ENCODE measurements around the gene LMX1A.

Gene LMX1A

DNA sequence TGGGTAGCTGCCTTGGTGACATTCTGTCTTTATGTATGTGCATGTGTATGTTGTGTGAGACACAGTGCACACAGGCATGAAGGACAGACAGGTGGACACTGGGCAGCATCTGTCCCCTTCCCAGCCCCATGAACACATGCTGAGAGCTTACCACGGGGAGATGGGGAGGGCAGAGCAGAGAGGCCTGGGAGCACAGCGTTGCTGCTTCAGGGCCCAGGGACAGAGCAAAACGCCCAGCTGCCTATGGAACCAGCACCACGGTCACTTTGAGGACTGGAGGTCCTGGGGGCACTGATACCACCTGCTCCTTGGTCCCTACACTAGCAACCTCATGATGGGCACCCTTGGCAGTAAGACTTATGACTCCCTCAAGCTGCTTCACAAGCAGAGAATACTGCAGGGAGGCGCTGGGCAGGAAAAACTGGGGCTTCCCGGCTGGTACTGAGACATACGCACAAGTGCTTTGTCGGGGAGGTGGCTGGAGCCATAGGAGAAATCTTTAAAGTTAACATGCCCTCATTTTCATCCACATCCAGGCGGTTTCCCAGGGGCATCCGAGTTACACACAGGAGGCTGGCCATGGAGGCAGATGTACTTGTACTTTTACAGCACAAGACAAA is 40.3 kb downstream of the LMX1A start:
- no peak overlapping the region for H3K9ac ChIP-seq (ENCODE audit: low read length)
- no peak overlapping the region for H3K27ac ChIP-seq (ENCODE audit: low read depth, low read length)
- peaks cover 8% of the 10 kb centered on the region for H3K9me3 ChIP-seq (ENCODE audit: control insufficient read depth, insufficient read depth, low read depth, low read length)
- H3K36me3 ChIP-seq (ENCODE audit: control insufficient read depth, insufficient read depth, low read length), result no peaks in the 10 kb centered on the region
- H3K4me3 ChIP-seq (ENCODE audit: low read depth, low read length), result no peak overlapping the region
- peaks cover 5% of the 10 kb centered on the region; the same call in 1 of the 2 replicates for H3K4me1 ChIP-seq (ENCODE audit: control insufficient read depth, insufficient read depth, low read length)
- no peaks in the 10 kb centered on the region for H3K27me3 ChIP-seq (ENCODE audit: control insufficient read depth, insufficient read depth, low read length)

DNA sequence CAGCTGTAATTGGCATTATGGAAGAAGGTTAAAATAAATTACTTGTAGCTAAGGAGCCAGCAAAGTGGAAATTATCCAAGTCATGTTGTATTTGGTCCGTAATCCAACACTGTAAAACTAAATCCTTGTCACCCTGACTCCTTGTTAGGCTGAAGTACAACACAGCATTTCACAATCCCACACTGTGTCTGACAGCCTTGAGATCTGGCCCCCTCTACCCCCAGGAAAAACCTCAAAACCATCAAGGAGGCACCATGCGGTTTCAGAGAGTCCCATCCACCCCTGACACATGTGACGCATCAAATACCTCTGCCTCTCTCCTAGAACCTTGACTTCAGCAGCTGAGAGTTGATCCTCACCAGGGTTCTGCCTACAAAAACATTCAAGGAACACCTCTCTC is 41.0 kb downstream of the LMX1A start:
- no peaks in the 10 kb centered on the region for H3K27me3 ChIP-seq (ENCODE audit: control insufficient read depth, insufficient read depth, low read length)
- no peak overlapping the region for H3K9ac ChIP-seq (ENCODE audit: low read length)

DNA sequence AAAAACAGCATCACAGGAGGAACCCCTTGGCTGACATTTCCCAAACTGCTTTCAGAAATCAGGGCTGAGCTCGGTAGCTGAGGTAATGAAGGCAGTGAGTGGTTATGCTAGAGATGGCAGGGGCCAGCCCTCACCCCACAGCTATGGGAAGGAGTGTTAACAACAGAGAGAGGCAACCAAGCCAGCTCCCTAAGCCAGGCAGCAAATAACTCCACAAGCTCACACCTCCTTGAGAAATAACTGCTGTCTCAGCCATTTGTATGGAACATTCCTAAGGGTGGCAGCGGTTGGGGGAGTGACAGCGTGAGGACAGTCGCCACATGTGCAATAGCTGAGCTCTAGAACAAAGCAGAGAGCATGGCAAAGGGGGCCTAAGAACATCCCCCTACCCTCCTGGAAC is 42.6 kb downstream of the LMX1A start:
- no peak overlapping the region for H3K9ac ChIP-seq (ENCODE audit: low read length)
- peaks cover 8% of the 10 kb centered on the region for H3K9me3 ChIP-seq (ENCODE audit: control insufficient read depth, insufficient read depth, low read depth, low read length)
- H3K4me1 ChIP-seq (ENCODE audit: control insufficient read depth, insufficient read depth, low read length), result peaks cover 5% of the 10 kb centered on the region; the same call in 1 of the 2 replicates
- H3K27ac ChIP-seq (ENCODE audit: low read depth, low read length), result no peak overlapping the region
- H3K4me3 ChIP-seq (ENCODE audit: low read depth, low read length), result no peak overlapping the region
- H3K27me3 ChIP-seq (ENCODE audit: control insufficient read depth, insufficient read depth, low read length), result no peaks in the 10 kb centered on the region
- H3K36me3 ChIP-seq (ENCODE audit: control insufficient read depth, insufficient read depth, low read length), result no peaks in the 10 kb centered on the region

More for the DNA sequence above, 41.0 kb downstream of the LMX1A start:
- H3K4me3 ChIP-seq (ENCODE audit: low read depth, low read length), result no peak overlapping the region
- no peak overlapping the region for H3K27ac ChIP-seq (ENCODE audit: low read depth, low read length)
- no peaks in the 10 kb centered on the region for H3K36me3 ChIP-seq (ENCODE audit: control insufficient read depth, insufficient read depth, low read length)
- H3K4me1 ChIP-seq (ENCODE audit: control insufficient read depth, insufficient read depth, low read length), result peaks cover 5% of the 10 kb centered on the region; the same call in 1 of the 2 replicates
- peaks cover 8% of the 10 kb centered on the region for H3K9me3 ChIP-seq (ENCODE audit: control insufficient read depth, insufficient read depth, low read depth, low read length)

DNA sequence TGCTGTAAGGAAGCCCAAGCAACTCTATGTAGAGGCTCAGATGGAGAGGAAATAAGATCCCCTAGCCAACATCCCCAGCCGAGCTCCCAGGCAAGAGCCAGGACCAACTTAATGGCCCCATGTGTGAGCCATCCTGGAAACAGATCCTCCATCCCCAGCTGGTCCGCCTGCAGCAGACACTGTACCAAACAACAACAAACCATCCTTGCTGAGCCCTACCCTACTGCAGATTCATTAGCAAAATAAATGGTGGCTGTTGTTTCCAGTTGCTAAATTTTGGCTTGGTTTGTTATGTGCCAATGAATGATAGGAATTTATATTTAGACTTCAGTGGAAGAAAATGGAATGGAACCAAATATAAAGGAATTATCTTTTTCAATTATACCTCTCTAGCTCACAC is 43.9 kb downstream of the LMX1A start:
- Histone ChIP-seq H3K9ac (ENCODE audit: low read length) (no peak overlapping the region), H3K27me3 (ENCODE audit: control insufficient read depth, insufficient read depth, low read length) (0 out of 2 replicates have a peak, but pooled peaks cover 3% of the 10 kb centered on the region), H3K4me3 (ENCODE audit: low read depth, low read length) (no peak overlapping the region), H3K9me3 (ENCODE audit: control insufficient read depth, insufficient read depth, low read depth, low read length) (peaks cover 8% of the 10 kb centered on the region), H3K4me1 (ENCODE audit: control insufficient read depth, insufficient read depth, low read length) (peaks cover 5% of the 10 kb centered on the region; the same call in 1 of the 2 replicates), H3K36me3 (ENCODE audit: control insufficient read depth, insufficient read depth, low read length) (no peaks in the 10 kb centered on the region), H3K27ac (ENCODE audit: low read depth, low read length) (no peak overlapping the region)

DNA sequence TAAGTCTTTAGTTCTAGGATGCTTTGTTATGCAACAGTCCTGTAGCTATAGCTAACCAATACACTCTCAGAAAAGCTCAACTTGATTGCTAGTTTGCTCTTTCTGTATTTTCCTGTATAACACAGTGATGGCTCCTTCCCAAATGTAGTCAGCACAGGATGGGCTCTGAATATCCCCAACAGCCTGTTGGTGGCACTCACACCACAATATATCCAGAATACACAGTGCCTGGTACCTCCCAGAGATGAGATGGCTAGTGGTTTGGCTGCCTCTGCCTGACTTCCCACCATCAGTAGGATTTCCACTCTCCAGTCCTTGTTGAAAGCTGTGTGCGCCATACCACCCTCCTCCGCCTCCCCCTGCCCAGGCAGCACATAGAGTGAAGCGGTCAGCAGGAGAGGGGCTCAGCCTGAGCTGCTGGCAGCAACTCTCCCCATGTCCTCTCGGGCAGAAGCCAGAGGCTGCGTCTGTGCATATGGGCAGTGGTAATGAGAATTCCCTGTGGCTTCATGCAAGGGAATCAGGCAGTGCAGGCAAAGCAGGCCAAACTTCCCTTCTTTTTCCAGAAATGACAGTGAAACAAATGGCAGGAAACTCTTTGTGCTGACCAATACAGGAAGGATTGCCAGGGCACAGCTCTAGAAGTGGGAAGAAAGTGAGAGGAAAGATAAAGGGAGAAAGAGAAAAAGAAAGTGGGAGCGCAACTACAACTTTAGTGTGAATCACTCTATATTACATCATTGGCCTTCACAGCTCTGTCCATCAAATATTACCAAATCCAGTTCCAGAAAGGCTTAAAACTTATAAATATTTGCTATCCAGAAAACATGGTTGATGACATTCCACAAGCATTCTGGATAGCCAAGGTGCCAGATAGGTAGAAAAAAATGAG is 49.7 kb downstream of the LMX1A start:
- H3K27ac ChIP-seq (ENCODE audit: low read depth, low read length), result no peak overlapping the region
- H3K9ac ChIP-seq (ENCODE audit: low read length), result no peak overlapping the region
- no peak overlapping the region for H3K4me3 ChIP-seq (ENCODE audit: low read depth, low read length)
- no peaks in the 10 kb centered on the region for H3K9me3 ChIP-seq (ENCODE audit: control insufficient read depth, insufficient read depth, low read depth, low read length)
- peaks cover 3% of the 10 kb centered on the region; the same call in 1 of the 2 replicates for H3K27me3 ChIP-seq (ENCODE audit: control insufficient read depth, insufficient read depth, low read length)
- no peaks in the 10 kb centered on the region for H3K4me1 ChIP-seq (ENCODE audit: control insufficient read depth, insufficient read depth, low read length)
- H3K36me3 ChIP-seq (ENCODE audit: control insufficient read depth, insufficient read depth, low read length), result no peaks in the 10 kb centered on the region

DNA sequence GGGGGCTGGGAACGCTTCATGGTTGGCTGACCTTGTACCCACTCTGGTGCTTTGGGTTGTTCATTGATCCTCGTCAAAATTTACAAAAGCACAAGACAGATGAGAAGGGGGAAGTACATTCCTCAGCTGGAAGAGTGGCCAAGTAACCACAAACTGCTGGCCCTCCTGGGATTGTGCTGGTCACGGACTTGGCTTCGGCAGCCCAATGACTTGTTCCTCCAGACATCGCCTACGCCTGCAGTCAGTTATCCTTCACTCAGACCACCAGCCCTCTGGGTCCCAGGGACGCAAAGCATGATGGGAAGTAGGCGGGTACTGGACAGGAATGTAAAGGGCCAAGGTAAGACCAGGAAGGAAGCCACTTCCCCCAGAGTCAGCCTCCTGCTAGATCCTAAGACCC is 53.1 kb downstream of the LMX1A start:
- H3K9me3 ChIP-seq (ENCODE audit: control insufficient read depth, insufficient read depth, low read depth, low read length), result no peaks in the 10 kb centered on the region

DNA sequence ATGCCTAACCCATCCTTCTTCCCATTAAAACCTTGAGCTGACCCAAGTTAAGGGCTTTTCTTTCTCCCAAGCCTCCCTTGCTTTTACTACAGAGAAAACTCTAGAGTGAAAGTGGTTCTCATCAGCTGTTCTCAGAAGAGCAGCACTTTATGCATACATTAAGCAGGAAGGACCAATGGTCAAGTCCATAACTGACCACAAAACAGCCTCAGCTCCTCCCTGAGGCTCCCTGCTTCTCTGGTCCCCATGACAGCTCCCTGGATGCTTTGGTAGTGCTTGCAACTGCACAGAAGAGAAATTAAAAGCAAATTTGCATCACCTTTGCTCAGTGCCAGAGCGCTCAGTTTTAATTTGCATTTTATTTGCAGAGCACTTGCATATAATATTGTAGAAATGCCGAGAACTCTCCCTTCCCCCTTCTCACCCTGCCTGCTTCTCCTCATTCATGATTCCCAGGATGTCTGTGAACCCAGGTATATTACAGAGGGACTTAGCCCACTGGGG is 56.1 kb downstream of the LMX1A start:
- no peak overlapping the region for H3K9ac ChIP-seq (ENCODE audit: low read length)
- no peaks in the 10 kb centered on the region for H3K27me3 ChIP-seq (ENCODE audit: control insufficient read depth, insufficient read depth, low read length)
- no peaks in the 10 kb centered on the region for H3K4me1 ChIP-seq (ENCODE audit: control insufficient read depth, insufficient read depth, low read length)
- H3K4me3 ChIP-seq (ENCODE audit: low read depth, low read length), result no peak overlapping the region
- no peaks in the 10 kb centered on the region for H3K36me3 ChIP-seq (ENCODE audit: control insufficient read depth, insufficient read depth, low read length)
- no peaks in the 10 kb centered on the region for H3K9me3 ChIP-seq (ENCODE audit: control insufficient read depth, insufficient read depth, low read depth, low read length)
- H3K27ac ChIP-seq (ENCODE audit: low read depth, low read length), result no peak overlapping the region

More for the DNA sequence above, 53.1 kb downstream of the LMX1A start:
- no peak overlapping the region for H3K4me3 ChIP-seq (ENCODE audit: low read depth, low read length)
- H3K4me1 ChIP-seq (ENCODE audit: control insufficient read depth, insufficient read depth, low read length), result no peaks in the 10 kb centered on the region
- H3K27me3 ChIP-seq (ENCODE audit: control insufficient read depth, insufficient read depth, low read length), result no peaks in the 10 kb centered on the region; the same call in 1 of the 2 replicates
- no peak overlapping the region for H3K9ac ChIP-seq (ENCODE audit: low read length)
- no peak overlapping the region for H3K27ac ChIP-seq (ENCODE audit: low read depth, low read length)
- H3K36me3 ChIP-seq (ENCODE audit: control insufficient read depth, insufficient read depth, low read length), result no peaks in the 10 kb centered on the region

DNA sequence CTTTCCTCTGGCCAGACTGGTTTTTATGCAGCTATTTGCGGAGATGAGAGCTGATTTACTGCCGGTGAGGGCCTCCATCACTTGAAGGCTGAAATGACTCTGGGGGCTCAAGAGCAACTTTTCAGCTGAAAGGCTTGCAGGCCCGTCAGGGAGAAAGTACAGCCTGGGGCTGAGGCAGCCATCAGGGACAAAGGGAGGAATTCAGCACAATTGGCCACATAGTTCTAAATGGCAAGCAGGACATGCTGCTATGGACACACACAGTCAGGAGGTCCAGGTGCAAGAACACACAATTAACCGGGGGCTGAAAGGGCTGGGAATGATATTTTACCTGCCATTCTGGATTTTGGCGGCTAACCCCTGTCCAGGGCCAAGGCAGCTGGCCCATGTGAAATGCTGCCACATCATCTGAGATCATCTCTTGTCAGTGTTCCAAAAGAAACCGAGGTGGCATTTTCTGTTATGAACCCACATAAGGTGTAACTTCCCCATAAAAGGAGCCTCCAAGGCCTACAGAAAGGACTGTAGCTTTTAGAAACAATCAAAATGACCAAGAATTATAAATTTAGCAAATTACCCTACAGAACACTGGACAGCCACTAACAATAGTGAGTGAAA is 58.2 kb downstream of the LMX1A start:
- H3K9me3 ChIP-seq (ENCODE audit: control insufficient read depth, insufficient read depth, low read depth, low read length), result no peaks in the 10 kb centered on the region
- no peak overlapping the region for H3K27ac ChIP-seq (ENCODE audit: low read depth, low read length)
- no peak overlapping the region for H3K9ac ChIP-seq (ENCODE audit: low read length)
- H3K4me1 ChIP-seq (ENCODE audit: control insufficient read depth, insufficient read depth, low read length), result no peaks in the 10 kb centered on the region
- H3K36me3 ChIP-seq (ENCODE audit: control insufficient read depth, insufficient read depth, low read length), result no peaks in the 10 kb centered on the region
- no peaks in the 10 kb centered on the region for H3K27me3 ChIP-seq (ENCODE audit: control insufficient read depth, insufficient read depth, low read length)
- no peak overlapping the region for H3K4me3 ChIP-seq (ENCODE audit: low read depth, low read length)

DNA sequence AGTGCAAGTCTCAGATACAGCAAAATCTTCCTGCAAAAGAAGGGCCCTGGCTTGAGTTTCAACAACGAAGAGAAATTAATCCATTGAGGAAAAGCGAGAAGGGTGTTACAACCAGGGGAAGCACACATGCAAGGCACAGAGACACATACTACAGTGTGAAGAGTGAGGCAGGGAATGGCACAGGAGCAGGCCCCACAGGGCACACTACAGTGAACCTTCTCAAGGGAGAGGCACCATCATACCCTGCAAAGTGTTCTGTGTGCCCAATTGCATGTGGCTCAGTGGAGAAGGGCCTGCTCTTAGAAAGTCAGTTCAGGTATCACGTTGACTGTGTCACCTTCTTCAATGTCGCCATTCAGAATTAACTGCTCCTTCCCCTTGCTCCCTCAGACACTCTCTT is 60.3 kb downstream of the LMX1A start:
- H3K9ac ChIP-seq (ENCODE audit: low read length), result no peak overlapping the region
- H3K36me3 ChIP-seq (ENCODE audit: control insufficient read depth, insufficient read depth, low read length), result no peaks in the 10 kb centered on the region
- H3K27ac ChIP-seq (ENCODE audit: low read depth, low read length), result no peak overlapping the region
- H3K9me3 ChIP-seq (ENCODE audit: control insufficient read depth, insufficient read depth, low read depth, low read length), result no peaks in the 10 kb centered on the region
- H3K27me3 ChIP-seq (ENCODE audit: control insufficient read depth, insufficient read depth, low read length), result no peaks in the 10 kb centered on the region
- no peaks in the 10 kb centered on the region for H3K4me1 ChIP-seq (ENCODE audit: control insufficient read depth, insufficient read depth, low read length)
- no peak overlapping the region for H3K4me3 ChIP-seq (ENCODE audit: low read depth, low read length)

DNA sequence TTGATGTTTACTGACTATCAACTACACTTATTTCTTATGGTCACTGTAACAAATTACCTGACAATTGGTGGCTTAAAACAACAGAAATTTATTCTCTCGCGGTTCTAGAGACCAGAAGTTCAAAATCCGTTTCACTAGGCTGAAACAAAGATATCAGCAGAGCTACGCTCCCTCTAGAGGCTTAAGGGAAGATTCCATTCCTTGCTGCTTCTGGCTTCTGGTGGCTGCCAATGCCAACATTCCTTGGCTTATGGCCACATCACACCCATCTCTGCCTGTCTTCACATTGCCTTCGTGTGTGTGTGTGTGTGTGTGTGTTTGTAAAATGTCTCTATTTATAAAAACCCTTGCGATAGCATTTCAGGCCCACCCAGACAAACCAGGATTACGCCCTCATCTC is 66.4 kb downstream of the LMX1A start:
- Histone ChIP-seq H3K27ac (ENCODE audit: low read depth, low read length) (no peak overlapping the region), H3K9ac (ENCODE audit: low read length) (no peak overlapping the region), H3K4me3 (ENCODE audit: low read depth, low read length) (no peak overlapping the region), H3K9me3 (ENCODE audit: control insufficient read depth, insufficient read depth, low read depth, low read length) (peaks cover 13% of the 10 kb centered on the region), H3K4me1 (ENCODE audit: control insufficient read depth, insufficient read depth, low read length) (peaks cover 18% of the 10 kb centered on the region), H3K36me3 (ENCODE audit: control insufficient read depth, insufficient read depth, low read length) (no peaks in the 10 kb centered on the region), H3K27me3 (ENCODE audit: control insufficient read depth, insufficient read depth, low read length) (no peaks in the 10 kb centered on the region)

DNA sequence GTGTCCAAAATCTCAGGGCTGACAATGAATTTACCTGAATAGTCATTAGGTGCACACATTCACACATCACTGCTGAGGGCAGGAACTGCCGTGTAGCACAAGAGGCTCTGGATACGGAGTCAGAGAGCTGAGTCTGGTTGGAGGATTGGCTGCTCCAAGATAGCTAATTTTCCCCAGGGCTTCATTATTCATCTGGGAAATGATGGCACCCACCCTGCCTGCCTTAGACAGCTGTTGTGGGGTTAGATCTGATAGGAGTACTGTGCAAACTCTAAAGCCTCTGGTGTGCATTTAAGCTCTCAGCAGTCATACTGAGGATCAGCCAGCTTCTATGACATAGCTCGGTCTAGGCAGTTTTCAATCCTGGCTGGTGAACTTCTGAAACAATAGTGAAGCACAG is 67.0 kb downstream of the LMX1A start:
- Histone ChIP-seq H3K9ac (ENCODE audit: low read length) (no peak overlapping the region), H3K4me3 (ENCODE audit: low read depth, low read length) (no peak overlapping the region), H3K36me3 (ENCODE audit: control insufficient read depth, insufficient read depth, low read length) (no peaks in the 10 kb centered on the region), H3K4me1 (ENCODE audit: control insufficient read depth, insufficient read depth, low read length) (peaks cover 18% of the 10 kb centered on the region), H3K9me3 (ENCODE audit: control insufficient read depth, insufficient read depth, low read depth, low read length) (peaks cover 13% of the 10 kb centered on the region), H3K27me3 (ENCODE audit: control insufficient read depth, insufficient read depth, low read length) (no peaks in the 10 kb centered on the region), H3K27ac (ENCODE audit: low read depth, low read length) (no peak overlapping the region)

All from HUES6 (cell line).